A172 (cell line): ENCODE measurements around the gene CT47C1. TPM values are rescaled to one million over a fixed set of nuclear protein-coding genes. Genes with fewer than 3 reads are reported as not detected.
"Not testable (repeated sequence)": the region's sequence is repeated elsewhere in the genome, so short reads cannot be mapped to it uniquely, and the experiment has no call there.

Experiments
- DNase-seq: peaks from one replicate; pipeline ENCODE4 v3.0.0-alpha.2; 2015; ENCODE audit warnings: low spot score
- total RNA-seq: library from RNA; depleted of rRNA; stranded (reverse); fragments of >200 nt; shearing (Covaris generic); gene quantifications from 2 replicates; pipeline ENCODE4 v1.2.3, GENCODE V29; 2014; rRNA removed

CT47C1 gene
- not detected in 2 replicates for total RNA-seq

DNA sequence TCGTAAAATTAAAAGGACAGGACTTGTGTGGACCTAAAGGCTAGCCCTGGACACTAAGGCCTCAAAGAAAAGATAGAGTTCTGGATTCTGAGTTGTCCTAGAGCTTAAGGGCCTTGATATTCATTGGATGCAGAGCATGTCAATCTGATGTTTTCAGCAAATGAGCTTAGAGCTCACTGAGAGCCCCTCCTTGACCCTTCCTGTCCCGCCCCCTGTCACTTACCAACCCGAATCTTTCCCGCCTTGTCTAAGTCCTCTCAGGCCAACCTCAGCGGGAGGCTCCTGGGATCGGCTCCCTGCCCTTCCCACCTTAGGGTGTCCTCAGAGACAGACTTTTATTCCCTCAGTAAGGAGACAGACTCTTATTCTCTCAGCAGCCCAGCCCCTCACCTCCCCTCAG is at the start of gene CT47C1:
Gene CT47C1, plus strand, starts transcription at position 250 of the 400 bp plus-strand sequence. CDS start 233 bp downstream, outside the sequence.
- DNase-seq = no peak

DNA sequence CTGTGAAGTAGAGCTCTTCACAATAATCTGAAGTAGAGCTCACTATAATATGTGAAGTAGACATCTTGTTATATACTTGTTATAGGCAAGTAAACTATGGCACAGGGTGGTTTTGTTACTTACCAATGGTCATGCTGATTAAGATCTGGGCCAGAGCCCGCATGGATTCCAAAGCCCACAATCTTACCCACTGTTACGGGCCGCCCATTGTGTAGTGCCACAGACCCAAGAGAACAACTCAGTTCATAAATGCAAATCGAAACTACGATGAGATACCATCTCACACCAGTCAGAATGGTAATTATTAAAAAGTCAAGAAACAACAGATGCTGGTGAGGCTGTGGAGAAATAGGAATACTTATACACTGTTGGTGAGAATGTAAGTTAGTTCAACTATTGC is 46.9 kb upstream of the CT47C1 start:
- no peak for DNase-seq

DNA sequence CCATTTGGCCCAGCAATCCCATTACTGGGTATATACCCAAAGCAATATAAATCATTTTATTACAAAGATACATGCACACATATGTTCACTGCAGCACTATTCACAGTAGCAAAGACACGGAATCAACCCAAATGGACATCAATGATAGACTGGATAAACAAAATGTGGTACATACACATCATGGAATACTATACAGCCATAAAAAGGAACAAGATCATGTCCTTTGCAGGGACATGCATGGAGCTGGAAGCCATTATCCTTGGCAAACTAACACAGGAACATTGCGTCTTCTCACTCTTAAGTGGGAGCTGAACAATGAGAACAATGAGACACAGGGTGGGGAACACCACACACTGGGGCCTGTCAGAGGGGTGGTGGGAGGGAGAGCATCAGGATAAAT is 46.4 kb upstream of the CT47C1 start:
- not testable (repeated sequence) for DNase-seq

DNA sequence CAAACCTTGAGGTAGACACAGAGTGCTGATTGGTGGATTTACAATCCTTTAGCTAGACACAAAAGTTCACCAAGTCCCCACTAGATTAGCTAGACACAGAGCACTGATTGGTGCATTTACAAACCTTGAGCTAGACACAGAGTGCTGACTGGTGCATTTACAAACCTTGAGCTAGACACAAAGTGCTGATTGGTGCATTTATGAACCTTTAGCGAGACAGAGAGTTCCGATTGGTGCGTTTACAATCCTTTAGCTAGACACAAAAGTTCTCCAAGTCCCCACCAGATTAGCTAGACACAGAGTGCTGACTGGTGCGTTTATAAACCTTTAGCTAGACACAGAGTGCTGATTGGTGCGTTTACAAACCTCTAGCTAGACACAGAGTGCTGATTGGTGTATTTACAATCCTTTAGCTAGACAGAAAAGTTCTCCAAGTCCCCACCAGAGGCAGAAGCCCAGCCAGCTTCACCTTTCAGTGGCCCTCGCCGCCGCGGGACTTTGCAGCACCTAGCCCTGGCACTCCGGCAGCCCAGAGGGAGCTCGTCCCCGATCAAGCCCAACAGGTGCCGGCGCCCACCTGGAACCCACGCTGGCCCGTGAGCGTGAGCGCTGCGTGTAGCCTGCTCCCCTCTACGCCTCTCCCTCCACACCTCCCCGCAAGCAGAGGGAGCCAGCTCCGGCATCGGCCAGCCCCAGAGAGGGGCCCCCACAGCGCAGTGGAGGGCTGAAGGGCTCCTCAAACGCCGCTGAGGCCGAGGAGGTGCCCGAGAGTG is 44.6 kb upstream of the CT47C1 start:
- DNase-seq = not testable (repeated sequence)

DNA sequence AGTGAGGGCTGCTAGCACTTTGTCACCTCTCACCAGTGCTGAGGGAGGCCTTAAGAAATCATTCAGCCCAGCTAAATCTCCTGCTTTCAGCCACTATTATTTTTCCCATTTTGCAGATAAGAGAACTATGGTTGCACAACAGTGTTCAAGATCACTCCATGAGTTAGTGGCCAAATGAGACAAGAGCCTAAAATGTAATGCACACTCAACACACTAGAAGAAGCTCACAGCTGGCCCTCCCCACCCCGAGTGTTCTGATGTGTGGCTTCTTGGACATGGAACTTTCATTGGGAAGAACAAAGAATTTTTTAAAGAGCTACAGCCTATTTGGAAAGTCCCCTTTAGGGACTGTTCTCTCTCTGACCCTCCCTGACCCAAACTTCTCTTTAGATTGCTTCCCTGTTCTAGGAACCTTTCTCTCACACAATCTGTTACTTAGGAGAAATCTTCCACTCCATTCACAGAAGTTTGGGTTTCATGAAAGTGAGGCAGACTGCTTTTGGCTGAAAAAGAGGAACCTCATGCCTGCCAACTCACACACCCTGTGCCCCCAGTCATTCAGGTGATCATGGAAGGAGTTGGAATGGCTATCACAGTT is 44.0 kb upstream of the CT47C1 start:
- no peak for DNase-seq

- DNase-seq = not testable (repeated sequence)
Measured at GRCh38 chrX:119029656-119030055, 43.1 kb upstream of the CT47C1 start.

GRCh38 chrX:119030990-119031389 is 41.8 kb upstream of the CT47C1 start:
- no peak for DNase-seq

DNA sequence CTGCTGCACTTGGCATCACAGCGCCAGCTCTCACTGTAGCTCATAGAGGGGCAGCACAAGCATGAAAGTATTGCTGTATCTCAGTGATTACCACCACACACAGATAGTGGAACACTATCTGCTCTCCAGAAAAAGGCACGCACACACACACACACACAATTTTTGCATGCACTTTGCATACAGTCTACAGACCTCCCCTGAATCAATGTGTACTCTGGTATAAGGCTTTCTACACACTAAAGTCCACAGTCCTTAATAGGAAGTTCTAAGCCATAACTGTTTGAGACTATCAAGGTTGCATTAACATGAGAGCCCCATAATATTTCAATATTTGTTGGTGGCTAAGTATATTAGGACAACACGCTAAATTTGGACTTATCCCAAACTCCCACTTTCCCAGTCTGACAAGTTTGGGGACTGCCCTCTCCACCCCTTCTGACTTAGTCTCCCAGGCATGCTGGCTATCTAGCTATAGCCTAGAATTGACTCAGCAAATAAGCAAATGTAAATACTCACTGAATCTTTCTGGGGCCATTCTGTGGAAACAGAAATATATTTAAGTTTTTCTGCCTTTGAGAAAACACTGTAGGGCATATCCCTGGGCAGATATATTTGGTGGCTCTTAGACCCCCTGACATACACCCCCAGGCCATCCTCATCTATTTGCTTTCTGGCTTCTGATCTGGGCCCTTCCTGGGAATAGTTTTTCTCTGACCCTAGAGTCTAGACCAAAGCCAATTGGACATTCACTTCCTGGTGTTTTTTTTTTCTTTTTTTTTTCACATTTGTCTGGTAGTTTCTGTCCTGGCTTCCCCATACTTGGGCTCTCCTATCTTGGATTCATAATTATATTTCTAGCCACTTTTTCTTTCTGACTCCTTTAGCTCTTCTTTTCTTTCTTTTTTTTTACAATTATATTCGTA is 36.4 kb upstream of the CT47C1 start:
- DNase-seq = no peak

DNA sequence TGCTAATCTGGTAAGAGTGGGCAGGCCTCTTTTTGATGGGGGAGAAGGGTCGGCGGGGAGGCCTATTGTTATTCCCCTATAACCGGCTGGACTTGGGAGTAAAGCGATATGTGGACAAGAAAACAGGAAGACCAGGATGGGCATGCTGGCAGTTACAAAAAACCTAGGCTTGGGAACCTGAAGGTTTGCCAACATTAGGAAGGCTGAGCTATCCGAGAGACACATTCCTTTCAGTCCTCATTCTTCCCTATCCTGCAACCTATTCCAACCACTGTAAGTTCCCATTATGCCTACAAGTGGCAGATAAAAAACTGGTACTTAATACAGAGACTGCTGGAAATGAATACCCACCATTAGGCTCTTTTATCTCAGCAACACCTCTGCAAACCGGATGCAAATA is 32.4 kb upstream of the CT47C1 start:
- DNase-seq = no peak

- peak; percentile 78 for DNase-seq
Measured at GRCh38 chrX:119041175-119041574, 31.6 kb upstream of the CT47C1 start.

- no peak for DNase-seq
Measured at GRCh38 chrX:119042040-119042439, 30.8 kb upstream of the CT47C1 start.

- DNase-seq = no peak
Measured at GRCh38 chrX:119042996-119043395, 29.8 kb upstream of the CT47C1 start.

DNA sequence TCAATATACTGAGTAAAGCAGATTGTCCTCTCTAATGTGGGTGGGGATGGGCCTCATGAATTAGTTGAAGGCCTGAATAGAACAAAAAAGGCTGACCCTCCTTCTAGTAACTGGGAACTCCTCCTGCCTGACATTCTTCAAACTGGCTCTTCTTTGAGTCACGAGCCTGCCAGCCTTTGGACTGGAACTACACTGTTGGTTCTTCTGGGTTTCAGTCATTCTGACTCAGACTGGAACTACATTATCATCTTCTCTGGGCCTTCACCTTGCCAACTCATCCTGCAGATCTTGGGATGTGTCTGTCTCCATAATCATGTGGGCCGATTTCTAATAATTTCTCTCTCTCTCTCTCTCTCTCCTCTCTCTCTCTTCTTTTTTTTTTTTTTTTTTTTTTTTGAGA is 26.9 kb upstream of the CT47C1 start:
- no peak for DNase-seq

- no peak for DNase-seq
Measured at GRCh38 chrX:119055687-119056086, 17.1 kb upstream of the CT47C1 start.

DNA sequence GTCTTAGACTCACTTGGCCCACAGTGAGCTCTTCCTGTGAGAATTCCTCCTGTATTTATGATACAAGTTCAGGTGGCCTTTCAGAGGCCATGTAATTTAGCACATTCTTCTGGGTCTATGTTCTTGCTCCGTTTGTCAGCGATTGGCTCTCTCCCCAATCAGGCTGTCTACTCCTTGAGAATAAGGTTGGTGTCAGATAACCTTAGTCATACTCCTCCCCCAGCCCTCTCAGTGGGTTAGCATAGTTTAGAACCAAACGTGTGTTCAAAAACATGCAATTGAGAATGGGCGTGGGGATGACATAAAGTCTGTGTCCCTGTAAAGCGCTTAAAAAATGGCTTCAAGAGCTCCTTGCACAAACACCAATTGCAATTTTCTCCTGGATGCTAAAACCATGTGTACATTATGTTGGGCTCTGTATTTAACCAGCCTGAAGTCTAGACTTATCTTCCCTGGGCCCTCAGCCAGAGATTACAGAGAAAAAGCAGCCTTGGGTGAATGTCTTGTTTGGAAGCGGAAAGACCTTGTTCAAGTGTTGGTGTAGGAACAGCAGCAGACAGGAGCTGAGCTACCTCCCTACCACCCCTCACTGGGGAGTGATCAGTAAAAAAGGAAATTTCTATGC is 9.9 kb upstream of the CT47C1 start:
- no peak for DNase-seq

- DNase-seq = no peak
Measured at GRCh38 chrX:119063428-119063827, 9.4 kb upstream of the CT47C1 start.

GRCh38 chrX:119067023-119067739 is 5.6 kb upstream of the CT47C1 start:
- peak; percentile 16 for DNase-seq

DNA sequence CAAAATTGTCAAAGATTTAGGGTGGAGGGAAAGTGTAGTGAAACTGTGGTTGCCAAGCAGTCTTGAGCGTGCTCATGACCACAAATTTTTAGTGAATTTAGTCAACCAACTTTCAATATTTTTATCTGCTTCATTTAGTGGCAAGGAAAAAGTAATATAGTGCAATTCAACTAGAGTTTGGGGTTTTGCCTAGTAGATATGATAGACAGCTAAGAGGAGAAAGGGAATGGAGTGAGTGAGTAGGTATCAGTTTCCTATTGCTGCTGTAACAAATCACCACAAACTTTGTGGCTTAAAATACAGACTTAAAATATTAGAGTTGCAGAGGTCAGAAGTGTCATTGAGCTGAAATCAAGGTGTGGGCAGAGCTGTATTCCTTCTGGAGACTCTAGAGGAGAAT is 3.7 kb upstream of the CT47C1 start:
- no peak for DNase-seq

DNA sequence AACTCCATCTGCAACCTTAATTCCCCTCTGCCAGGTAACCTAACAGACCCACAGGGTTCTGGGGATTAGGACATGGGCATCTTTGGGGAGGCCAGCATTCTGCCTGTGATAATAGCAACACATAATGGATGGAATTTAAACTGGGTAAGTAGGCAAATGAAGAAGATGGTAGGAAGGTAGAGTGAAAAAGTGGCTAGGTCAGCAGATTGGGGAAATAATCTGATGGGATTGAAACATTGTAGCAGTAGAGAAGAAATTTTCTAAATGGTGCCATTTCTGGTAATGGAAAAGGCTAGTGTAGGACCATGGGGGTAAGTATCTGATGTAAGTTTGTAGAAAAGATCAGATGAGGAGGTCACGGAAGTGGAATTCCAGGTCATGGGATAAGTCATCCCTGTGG is 3.0 kb upstream of the CT47C1 start:
- no peak for DNase-seq

GRCh38 chrX:119071381-119071780 is 1.4 kb upstream of the CT47C1 start:
- no peak for DNase-seq

DNA sequence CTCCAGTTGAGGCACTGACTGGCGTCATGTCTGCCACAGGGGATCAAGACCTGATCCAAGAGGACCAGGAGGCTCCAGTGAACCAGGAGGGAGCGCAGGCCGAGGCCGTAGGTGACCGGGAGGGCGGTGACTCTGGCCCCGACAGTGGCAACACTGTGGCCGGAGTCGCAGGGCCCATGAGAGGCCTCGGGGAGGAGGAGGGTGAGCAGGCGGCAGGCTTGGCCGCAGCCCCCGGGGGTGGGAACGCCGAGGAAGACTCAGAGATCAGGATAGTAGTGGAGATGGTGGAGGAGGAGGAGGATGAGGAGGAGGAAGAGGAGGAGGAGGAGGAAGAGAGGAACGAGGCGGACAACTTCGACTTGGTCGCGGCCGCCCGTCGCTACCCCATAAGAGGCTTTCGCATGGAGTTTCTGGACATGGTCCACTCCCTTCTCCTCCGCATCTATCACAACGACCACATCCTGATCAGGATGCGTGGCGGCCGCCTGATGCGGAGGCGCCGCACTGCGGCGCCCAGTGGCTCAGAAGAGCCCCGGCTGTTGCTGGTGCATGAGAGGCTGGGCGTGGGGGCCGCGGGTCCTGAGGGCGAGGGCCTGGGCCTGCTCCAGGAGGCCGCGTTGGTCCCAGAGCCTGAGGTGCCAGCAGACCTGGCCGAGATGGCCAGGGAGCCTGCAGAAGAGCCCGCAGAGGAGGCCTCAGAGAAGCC is 560 bp downstream of the CT47C1 start:
- no peak for DNase-seq
